GM18861 (cell line): ENCODE results near the gene NFIC.
"Not testable (repeated sequence)": the region's sequence is repeated elsewhere in the genome, so short reads cannot be mapped to it uniquely, and the experiment has no call there.

Source experiments
- ATAC-seq: cut with Tn5 transposase; IDR thresholded peaks from one replicate; pipeline ENCODE4 v1.9.1; 2021; ENCODE audit not compliant: unreplicated experiment

NFIC gene

DNA sequence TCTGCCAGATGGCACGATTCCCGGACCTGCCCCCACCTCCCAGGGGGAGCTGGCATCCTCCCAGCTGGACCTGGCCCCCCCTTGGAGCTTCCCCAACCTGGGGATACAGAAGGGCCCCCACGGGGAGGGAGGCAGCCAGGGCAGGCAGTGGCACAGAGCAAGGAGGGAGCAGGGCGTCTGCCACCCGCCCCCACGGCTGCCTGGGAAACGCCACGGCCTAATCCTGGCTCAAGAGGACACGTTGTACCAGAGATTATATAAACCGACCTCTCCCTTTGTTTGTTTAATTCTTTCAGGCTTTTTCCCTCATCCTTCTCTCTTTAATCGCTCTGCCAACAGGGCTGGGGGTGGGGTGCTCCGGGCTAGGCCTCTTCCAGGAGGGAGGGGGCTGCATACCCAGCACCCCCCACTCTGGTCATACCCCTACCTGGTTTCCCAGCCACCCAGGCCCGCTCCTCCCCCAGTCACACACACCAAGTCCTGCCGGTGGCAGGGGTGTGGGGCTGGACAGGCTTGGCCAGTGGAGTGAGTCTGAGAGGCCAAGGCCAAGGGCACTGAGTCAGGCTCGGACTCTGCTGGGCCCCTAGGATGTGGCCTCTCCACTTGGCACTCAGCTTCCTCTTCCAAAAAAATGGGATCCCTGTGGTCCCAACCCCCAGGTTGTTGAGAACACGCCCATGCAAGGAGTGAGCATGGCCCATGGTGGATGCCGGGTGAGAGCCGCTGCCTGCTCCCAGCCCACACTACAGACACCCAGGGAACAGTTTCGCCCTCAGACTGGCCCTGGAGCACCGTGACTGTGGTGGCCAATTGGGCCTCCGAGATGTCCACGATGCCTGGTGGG, 29.5 kb upstream of the NFIC start:
- ATAC-seq, result no peak

- no peak for ATAC-seq
These were observed 27.7 kb upstream of the NFIC start for GRCh38 chr19:3338541-3339181.

DNA sequence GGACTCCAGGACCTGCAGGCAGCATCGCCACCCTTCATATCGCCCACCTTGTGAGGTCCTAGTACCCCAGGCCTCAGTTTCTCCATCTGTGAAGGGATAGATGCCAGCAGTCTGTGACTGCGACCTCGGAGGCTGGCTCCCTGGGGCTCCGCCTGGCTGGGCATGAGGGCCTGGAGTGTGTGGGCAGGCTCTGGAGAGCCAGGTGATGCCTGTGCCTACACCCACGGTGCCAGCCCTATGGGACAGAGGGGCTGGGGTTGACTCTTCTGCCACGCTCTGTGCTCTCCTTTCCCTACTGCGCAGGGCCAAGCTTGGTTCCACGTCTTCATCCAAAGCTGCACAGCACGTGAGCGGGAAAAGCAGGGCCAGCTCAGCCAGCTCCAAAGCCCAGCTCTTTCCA, 26.0 kb upstream of the NFIC start:
- ATAC-seq, result no peak

DNA sequence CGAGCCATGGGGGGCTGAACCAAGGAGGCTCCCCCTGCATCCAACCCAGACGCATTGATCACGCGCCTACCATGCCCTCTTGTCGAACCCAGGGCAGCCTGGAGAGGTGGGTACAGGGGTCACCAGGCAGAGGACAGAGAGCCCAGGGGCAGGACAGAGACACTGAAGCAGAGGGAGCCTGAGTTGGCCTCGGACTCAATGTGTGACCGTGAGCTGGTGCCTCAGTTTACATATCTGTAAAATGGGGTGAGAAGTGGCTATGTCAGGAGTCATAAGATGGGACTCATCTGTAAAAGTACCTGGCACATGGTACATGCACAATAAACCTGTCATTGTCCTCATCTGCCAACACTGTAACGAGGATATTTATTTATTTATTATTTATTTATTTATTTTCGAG, 24.1 kb upstream of the NFIC start:
- no peak for ATAC-seq

- ATAC-seq, result not testable (repeated sequence)
These were observed 23.4 kb upstream of the NFIC start for GRCh38 chr19:3342962-3343361.

DNA sequence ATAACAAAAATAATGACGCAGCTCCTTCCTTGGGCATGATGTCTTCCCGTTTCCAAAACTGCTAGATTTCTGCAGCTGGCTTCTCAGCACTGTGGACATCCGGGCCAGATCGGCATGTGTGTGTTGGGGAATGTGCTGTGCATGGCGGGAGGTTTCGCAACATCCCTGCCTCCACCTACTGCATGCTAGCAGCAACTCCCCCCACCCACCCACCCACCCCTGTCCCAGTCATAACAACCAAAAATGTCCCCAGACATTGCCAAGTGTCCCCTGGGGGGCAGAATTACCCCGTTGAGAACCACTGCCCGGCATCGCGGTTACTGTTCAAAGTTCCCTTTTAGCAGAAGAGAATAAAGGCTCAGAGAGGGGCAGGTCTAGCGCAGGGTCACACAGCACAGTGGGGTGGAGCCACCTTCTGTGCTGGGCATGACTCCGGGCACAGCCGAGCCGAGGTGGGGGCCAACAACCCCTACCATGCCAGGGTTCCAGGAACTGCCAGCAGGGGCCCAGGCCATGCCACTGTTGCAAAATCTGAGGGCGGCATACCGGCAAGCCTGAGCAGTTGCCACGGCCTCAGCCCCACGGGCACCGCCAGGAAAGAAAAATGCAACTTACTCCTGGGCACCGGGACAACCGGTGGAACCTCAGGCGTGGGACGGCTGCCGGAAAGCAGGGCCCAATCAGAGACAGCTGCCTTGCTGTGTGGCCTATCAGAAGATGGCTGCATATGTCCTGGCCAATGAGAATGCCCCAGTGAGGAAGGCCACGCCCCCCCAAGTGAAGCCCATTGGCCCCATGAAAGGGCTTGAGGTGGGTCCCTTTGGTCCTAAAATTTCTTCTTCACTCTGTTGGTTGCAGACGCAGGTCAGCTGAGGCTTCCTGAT, 22.5 kb upstream of the NFIC start:
- no peak for ATAC-seq

GRCh38 chr19:3344608-3345598, 21.5 kb upstream of the NFIC start:
- ATAC-seq, result no peak

DNA sequence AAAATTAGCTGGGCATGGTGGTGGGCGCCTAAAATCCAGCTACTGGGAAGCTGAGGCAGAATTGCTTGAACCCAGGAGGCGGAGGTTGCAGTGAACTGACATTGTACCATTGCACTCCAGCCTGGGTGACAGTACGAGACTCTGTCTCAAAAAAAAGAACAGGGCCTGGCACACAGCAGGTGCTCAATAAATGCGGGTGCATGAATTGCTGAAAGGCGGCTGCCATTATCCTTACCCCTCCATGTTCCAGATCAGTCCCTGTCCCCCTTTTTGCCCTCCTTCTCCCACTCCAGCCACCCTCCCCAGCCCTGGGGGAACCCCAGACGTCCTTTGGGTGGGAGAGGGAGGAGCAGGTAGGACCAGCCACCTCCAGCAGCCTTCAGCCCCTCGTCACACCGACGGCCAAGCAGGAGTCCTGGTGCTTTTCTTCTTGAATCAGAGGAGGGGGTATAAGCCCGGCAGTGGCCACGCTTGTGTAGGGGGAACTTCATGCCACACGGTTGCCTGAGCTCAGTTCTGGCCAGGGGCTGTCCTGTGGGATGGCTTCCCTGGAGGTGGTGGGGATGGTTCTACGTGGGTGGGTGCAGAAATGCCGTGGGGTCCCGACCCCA, 20.4 kb upstream of the NFIC start:
- no peak for ATAC-seq

GRCh38 chr19:3346677-3347353, 19.6 kb upstream of the NFIC start:
- ATAC-seq, result no peak

DNA sequence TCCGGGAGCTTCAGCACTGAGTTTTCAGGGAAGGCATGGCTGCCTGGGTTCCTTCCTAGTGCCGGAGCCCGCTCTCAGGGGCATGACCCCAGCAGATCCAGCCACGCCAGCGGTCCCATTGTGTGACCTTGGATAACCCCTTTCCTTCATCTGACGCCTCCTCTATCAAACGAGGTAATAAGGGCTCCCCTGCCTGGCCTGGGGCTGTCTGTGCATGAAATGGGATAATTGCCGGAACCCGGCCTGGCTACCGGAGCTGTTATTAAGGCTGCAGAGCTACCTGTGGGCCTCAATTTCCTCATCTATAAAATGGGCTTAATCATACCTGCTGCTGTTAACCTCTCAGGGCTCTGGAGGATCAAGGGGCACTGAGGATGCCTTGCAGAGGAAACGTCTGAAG, 18.3 kb upstream of the NFIC start:
- no peak for ATAC-seq

DNA sequence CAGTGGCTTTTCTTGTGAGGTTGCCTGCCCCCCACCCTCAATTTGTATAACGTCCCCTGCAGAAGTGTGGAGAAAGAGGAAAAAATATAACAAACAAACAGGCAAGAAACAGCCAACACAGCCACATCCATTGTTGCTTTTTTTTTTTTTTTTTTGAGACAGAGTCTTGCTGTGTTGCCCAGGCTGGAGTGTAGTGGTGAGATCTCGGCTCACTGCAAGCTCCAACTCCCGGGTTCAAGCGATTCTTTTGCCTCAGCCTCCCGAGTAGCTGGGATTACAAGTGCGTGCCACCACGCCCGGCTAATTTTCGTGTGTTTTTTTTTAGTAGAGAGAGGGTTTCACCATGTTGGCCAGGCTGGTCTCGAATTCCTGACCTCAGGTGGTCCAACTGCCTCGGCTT, 17.9 kb upstream of the NFIC start:
- not testable (repeated sequence) for ATAC-seq

- ATAC-seq, result no peak
These were observed 16.2 kb upstream of the NFIC start for GRCh38 chr19:3350014-3350663.

DNA sequence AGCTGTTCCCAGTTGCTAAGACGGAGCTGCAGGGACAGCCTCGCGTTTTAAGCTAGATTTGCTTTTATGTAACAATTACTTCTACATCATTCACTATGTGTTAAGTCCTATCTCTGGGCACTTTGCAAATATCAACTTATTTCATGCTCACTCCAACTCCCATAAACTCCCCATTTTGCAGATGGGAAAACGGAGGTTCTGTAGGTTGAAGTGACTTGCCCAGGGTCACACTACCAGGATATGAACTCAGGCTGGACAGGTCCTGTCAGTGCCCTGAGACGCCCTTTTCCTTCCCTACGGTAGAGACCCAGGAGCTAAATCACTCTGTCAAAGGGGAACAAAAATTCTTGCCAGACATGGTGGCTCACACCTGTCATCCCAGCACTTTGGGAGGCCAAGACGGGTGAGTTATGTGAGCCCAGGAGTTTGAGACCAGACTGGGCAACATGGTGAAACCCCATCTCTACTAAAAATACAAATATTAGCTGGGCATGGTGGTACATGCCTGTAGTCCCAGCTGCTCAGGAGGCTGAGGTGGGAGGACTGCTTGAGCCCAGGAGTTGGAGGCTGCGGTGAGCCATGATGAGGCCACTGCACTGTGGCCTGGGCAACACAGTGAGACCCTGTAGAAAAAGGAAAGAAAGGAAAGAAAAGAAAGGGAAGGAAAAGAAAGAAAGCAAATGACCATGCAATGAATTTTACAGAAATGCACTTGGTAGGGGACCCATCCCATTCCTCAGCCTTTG, 14.5 kb upstream of the NFIC start:
- no peak for ATAC-seq

DNA sequence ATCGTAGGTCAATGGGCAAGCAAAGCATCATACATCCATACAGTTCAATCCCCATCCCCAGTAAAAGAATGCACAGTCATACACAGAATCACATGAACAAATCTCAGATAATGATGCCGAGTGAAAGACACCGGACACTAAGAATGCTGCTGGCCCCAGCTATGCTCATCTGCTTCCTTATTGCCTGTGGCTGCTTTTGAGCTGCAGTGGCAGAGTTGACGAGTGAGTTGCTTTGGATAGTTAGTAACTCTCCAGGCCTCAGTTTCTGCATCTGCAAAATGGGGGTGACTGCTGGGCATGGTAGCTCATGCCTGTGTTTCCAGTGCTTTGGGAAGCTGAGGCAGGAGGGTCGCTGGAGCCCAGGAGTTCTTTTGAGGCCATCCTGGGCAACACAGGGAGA, 12.9 kb upstream of the NFIC start:
- no peak for ATAC-seq

- ATAC-seq, result no peak
These were observed 9.6 kb upstream of the NFIC start for GRCh38 chr19:3356805-3357204.

- no peak for ATAC-seq
These were observed 9.0 kb upstream of the NFIC start for GRCh38 chr19:3357271-3357991.

- no peak for ATAC-seq
These were observed 8.2 kb upstream of the NFIC start for GRCh38 chr19:3357992-3358688.
